ENCODE measurements around the gene POU5F2. TPM values are rescaled to one million over a fixed set of nuclear protein-coding genes. Genes with fewer than 3 reads are reported as not detected.

Gene POU5F2, protein sequence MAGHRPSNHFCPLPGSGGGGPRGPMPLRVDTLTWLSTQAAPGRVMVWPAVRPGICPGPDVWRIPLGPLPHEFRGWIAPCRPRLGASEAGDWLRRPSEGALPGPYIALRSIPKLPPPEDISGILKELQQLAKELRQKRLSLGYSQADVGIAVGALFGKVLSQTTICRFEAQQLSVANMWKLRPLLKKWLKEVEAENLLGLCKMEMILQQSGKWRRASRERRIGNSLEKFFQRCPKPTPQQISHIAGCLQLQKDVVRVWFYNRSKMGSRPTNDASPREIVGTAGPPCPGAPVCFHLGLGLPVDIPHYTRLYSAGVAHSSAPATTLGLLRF
- 1.5 and 1.8 TPM in 2 replicates for total RNA-seq

DNA sequence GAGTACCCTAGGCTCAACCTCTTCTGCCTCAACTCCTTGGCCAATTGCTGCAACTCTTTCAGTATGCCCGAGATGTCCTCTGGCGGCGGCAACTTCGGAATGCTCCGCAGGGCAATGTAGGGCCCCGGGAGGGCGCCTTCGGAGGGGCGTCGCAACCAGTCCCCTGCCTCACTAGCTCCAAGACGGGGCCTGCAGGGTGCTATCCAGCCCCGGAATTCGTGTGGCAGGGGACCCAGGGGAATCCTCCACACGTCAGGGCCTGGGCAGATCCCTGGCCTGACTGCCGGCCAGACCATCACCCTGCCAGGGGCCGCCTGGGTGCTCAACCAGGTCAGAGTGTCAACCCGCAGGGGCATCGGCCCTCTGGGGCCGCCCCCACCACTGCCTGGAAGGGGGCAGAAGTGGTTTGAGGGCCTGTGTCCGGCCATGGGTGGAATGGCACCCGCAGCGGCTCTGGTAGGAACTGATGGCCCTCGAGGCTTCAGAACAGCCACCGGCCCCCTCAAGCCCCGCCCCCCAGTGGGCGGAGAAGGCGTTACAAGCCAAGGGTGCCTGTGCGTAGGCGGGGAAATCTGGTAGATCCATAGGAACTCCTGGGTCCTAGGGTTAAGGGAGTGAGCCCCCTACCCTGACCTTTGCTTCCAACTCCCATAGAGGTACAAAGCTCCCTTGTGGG lies at the start of gene POU5F2:
TSS of gene POU5F2 (minus strand) at position 465 of the 676 bp plus-strand sequence. CDS start at position 428, 37 bp downstream.

Other genes with a start within 250 kb of the POU5F2 start
- 3.1 and 3.7 TPM in 2 replicates for gene NR2F1-AS1, start 160.4 kb downstream of the POU5F2 start, total RNA-seq
- gene NR2F1, start 158.4 kb downstream of the POU5F2 start, total RNA-seq, result 4.8 and 5.9 TPM in 2 replicates